GM18907 (cell line): ENCODE results near the gene KCTD11.
"Not testable (repeated sequence)": the region's sequence is repeated elsewhere in the genome, so short reads cannot be mapped to it uniquely, and the experiment has no call there.

Experiments
- ATAC-seq: cut with Tn5 transposase; IDR thresholded peaks from one replicate; pipeline ENCODE4 v1.9.1; 2021; ENCODE audit warnings: mild to moderate bottlenecking, moderate library complexity; ENCODE audit not compliant: unreplicated experiment

Gene KCTD11

GRCh38 chr17:7322520-7323194, 29.3 kb upstream of the KCTD11 start:
- ATAC-seq, result no peak

- ATAC-seq, result no peak
These were observed 28.1 kb upstream of the KCTD11 start for GRCh38 chr17:7323731-7324437.

GRCh38 chr17:7324438-7324779, 27.6 kb upstream of the KCTD11 start:
- ATAC-seq, result no peak

- no peak for ATAC-seq
These were observed 26.9 kb upstream of the KCTD11 start for GRCh38 chr17:7325031-7325528.

- no peak for ATAC-seq
These were observed 25.8 kb upstream of the KCTD11 start for GRCh38 chr17:7326186-7326585.

GRCh38 chr17:7327056-7327455, 24.9 kb upstream of the KCTD11 start:
- ATAC-seq, result no peak

GRCh38 chr17:7327501-7327900, 24.5 kb upstream of the KCTD11 start:
- no peak for ATAC-seq

- ATAC-seq, result no peak
These were observed 24.0 kb upstream of the KCTD11 start for GRCh38 chr17:7328009-7328408.

GRCh38 chr17:7328840-7329373, 23.1 kb upstream of the KCTD11 start, which contains the start of gene NEURL4:
NEURL4 (minus strand) TSS chr17:7329335; CDS start chr17:7329312, 23 bp downstream.
- ATAC-seq, result peak; percentile 15

GRCh38 chr17:7329374-7329996, 22.5 kb upstream of the KCTD11 start:
- peak; percentile 68 for ATAC-seq

- ATAC-seq, result peak; percentile 42
These were observed 21.8 kb upstream of the KCTD11 start for GRCh38 chr17:7329997-7330637.

- peak; percentile 2 for ATAC-seq
These were observed 21.3 kb upstream of the KCTD11 start for GRCh38 chr17:7330638-7331015.

GRCh38 chr17:7332111-7332510, 19.9 kb upstream of the KCTD11 start:
- no peak for ATAC-seq

- ATAC-seq, result not testable (repeated sequence)
These were observed 19.3 kb upstream of the KCTD11 start for GRCh38 chr17:7332600-7333069.

GRCh38 chr17:7334938-7335538, 16.9 kb upstream of the KCTD11 start:
- ATAC-seq, result no peak

- not testable (repeated sequence) for ATAC-seq
These were observed 16.2 kb upstream of the KCTD11 start for GRCh38 chr17:7335765-7336164.

GRCh38 chr17:7336240-7337175, 15.5 kb upstream of the KCTD11 start, which contains the start of gene ACAP1:
ACAP1 (plus strand) TSS chr17:7336529; CDS start chr17:7336735, 206 bp downstream.
- ATAC-seq, result peak; percentile 65

- ATAC-seq, result not testable (repeated sequence)
These were observed 14.4 kb upstream of the KCTD11 start for GRCh38 chr17:7337600-7337999.

GRCh38 chr17:7340179-7340578, 11.8 kb upstream of the KCTD11 start:
- ATAC-seq, result no peak
